Mammary epithelial cell (primary cell): ENCODE measurements around the gene TMCC1.

ENCODE experiments used
- EZH2 ChIP-seq: IDR thresholded peaks from 2 replicates; pipeline ENCODE4 v1.6.1; 2012; ENCODE audit warnings: low read length, inconsistent platforms, borderline replicate concordance
- TF ChIP-seq, protein P1 (sequence below), 2 donors: IDR thresholded peaks in 1 of 2; conservative IDR thresholded peaks in 1 of 2; 2 replicates each; pipeline ENCODE4 v1.5.1; 2011 to 2012; ENCODE audit warnings: inconsistent platforms in 2 of 2, low read length in 2 of 2, mild to moderate bottlenecking in 2 of 2, control low read depth in 1 of 2, low read depth in 1 of 2; ENCODE audit not compliant: insufficient read depth in 1 of 2; ENCODE audit errors: extremely low read depth in 1 of 2

DNA sequence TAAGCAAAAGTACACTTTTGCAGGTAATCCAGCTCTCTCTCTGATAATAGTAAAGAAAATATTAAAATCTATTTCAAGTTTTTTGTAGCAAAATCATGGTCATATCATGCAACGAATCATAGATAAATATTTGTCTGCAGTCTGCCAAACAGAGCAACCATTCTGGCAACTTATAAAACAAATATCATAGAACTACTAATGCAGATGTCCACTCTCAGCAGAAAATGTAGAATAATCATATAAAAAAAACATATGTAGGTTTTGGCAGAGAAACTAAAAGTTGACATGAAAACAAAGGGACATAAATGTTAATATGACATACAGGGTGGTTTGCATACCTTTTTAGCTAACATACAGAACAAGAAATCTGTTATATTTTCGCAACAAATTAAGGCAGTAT, 12.2 kb downstream of the TMCC1 start:
- TF ChIP-seq, protein P1, sequence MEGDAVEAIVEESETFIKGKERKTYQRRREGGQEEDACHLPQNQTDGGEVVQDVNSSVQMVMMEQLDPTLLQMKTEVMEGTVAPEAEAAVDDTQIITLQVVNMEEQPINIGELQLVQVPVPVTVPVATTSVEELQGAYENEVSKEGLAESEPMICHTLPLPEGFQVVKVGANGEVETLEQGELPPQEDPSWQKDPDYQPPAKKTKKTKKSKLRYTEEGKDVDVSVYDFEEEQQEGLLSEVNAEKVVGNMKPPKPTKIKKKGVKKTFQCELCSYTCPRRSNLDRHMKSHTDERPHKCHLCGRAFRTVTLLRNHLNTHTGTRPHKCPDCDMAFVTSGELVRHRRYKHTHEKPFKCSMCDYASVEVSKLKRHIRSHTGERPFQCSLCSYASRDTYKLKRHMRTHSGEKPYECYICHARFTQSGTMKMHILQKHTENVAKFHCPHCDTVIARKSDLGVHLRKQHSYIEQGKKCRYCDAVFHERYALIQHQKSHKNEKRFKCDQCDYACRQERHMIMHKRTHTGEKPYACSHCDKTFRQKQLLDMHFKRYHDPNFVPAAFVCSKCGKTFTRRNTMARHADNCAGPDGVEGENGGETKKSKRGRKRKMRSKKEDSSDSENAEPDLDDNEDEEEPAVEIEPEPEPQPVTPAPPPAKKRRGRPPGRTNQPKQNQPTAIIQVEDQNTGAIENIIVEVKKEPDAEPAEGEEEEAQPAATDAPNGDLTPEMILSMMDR (conservative IDR thresholded peaks at IDR 0.05 in 1 of 2, IDR thresholded peaks at IDR 0.05 in 1 of 2; ENCODE audit: extremely low read depth in 1 of 2, insufficient read depth in 1 of 2, low read depth in 1 of 2, low read length in 2 of 2), result no peak
- TF ChIP-seq EZH2, result no peak
